HFFc6 (cell line): ENCODE measurements around the gene FOXD3. TPM values are rescaled to one million over a fixed set of nuclear protein-coding genes. Genes with fewer than 3 reads are reported as not detected.

ENCODE experiments used
- DNase-seq: peaks from one replicate; pipeline ENCODE4 v3.0.0-alpha.2; 2018
- H3K27ac Mint-ChIP-seq: 2 replicates; pipeline ENCODE4 v1.8.0; 2020; ENCODE audit warnings: mild to moderate bottlenecking, mixed read lengths
- H3K27me3 Mint-ChIP-seq: 2 replicates; pipeline ENCODE4 v1.8.0; 2021; ENCODE audit warnings: mild to moderate bottlenecking, moderate library complexity, mixed read lengths; ENCODE audit not compliant: insufficient read depth
- H3K36me3 Mint-ChIP-seq: 2 replicates; pipeline ENCODE4 v1.8.0; 2021; ENCODE audit warnings: low read depth, mixed read lengths
- H3K4me1 Mint-ChIP-seq: 2 replicates; pipeline ENCODE4 v1.8.0; 2020; ENCODE audit warnings: low read depth, mixed read lengths
- H3K4me3 Mint-ChIP-seq: 2 replicates; pipeline ENCODE4 v1.8.0; 2020; ENCODE audit warnings: mild to moderate bottlenecking, moderate library complexity, mixed read lengths
- H3K9me3 Mint-ChIP-seq: 2 replicates; pipeline ENCODE4 v1.8.0; 2020; ENCODE audit warnings: mild to moderate bottlenecking, mixed read lengths
- total RNA-seq, 6 experiments: library from RNA; stranded (reverse); fragmentation: NEBNext Ultra II Directional; extraction: Animal tissue kit (Norgen Biotek cat#: 25700); gene quantifications; 2 replicates in 1 of 6; 3 replicates in 5 of 6; pipeline ENCODE4 v1.2.3, GENCODE V29; 2021
- TF ChIP-seq, protein P1 (sequence below): fragments of 200-600 bp; sonication (generic); IDR thresholded peaks from 2 replicates; pipeline ENCODE4 v1.5.0; 2021; ENCODE audit warnings: antibody characterized with exemption, mild to moderate bottlenecking

The FOXD3 gene
- total RNA-seq, 6 experiments from 2014 or later, result not detected

DNA sequence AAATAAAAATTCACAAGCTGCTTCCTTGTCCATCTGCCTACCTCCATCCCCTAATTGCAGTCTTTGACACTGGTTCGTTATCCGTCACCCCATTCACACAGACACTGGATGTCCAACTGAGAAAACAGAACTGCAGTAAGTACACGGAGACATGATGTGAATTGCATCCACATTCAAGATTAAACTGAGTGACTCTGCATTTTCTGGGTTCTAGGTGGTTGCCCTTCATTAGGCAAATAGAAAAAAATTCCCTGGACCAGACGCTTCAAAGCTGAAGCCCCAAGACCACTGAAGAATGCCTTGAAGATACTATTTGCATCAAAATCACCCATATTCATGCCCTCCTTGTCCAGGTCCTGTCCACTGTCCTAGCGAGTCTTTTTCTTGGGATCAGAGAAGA is 37.2 kb downstream of the FOXD3 start:
- Mint-ChIP-seq H3K4me1 (no peaks in the 10 kb centered on the region), H3K27me3 (peaks cover 18% of the 10 kb centered on the region), H3K9me3 (no peaks in the 10 kb centered on the region), H3K27ac (no peak overlapping the region), H3K36me3 (no peaks in the 10 kb centered on the region), H3K4me3 (no peak overlapping the region)
- TF ChIP-seq, protein P1, sequence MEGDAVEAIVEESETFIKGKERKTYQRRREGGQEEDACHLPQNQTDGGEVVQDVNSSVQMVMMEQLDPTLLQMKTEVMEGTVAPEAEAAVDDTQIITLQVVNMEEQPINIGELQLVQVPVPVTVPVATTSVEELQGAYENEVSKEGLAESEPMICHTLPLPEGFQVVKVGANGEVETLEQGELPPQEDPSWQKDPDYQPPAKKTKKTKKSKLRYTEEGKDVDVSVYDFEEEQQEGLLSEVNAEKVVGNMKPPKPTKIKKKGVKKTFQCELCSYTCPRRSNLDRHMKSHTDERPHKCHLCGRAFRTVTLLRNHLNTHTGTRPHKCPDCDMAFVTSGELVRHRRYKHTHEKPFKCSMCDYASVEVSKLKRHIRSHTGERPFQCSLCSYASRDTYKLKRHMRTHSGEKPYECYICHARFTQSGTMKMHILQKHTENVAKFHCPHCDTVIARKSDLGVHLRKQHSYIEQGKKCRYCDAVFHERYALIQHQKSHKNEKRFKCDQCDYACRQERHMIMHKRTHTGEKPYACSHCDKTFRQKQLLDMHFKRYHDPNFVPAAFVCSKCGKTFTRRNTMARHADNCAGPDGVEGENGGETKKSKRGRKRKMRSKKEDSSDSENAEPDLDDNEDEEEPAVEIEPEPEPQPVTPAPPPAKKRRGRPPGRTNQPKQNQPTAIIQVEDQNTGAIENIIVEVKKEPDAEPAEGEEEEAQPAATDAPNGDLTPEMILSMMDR, result no peak
- DNase-seq, result no peak

DNA sequence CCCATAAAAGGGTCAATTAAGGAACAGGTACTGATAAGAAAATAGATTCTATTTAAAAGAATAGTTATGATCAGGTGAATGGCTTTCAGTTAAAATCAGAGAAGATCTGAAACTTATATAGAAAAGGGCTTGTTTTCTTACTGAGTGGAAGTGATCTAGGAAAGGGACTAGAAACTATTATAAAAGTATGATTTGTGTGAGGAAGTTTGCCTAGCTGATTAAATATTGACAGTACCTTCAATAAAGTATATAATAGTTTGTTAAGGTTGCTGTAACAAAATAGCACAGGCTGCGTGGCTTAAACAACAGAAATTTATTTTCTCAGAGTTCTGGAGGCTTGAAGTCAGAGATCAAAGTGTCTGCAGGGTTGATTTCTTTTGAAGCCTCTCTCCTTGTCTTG is 39.7 kb downstream of the FOXD3 start:
- H3K36me3 Mint-ChIP-seq, result no peaks in the 10 kb centered on the region
- H3K27me3 Mint-ChIP-seq, result peaks cover 10% of the 10 kb centered on the region
- H3K27ac Mint-ChIP-seq, result no peak overlapping the region
- TF ChIP-seq, protein P1, result no peak
- no peak overlapping the region for H3K4me3 Mint-ChIP-seq
- H3K4me1 Mint-ChIP-seq, result peaks cover 6% of the 10 kb centered on the region
- no peaks in the 10 kb centered on the region for H3K9me3 Mint-ChIP-seq
- no peak for DNase-seq

DNA sequence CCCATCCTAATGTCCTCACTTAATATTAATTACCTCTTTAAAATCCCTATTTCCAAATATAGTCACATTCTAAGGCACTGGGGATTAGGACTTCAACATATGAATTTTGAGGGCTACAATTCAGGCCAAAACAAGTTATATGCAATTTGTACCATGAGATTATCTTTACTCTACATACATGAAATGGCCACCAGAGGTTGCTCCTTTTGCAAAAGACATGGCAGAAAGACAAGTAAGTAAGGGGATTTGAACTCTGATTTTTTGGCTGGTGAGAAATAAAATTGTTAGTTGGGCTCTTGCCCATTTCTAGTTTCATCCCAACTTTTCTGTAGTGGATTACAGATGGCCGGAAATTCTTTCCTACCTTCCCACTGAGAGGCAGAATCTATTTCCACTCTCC is 40.2 kb downstream of the FOXD3 start:
- TF ChIP-seq, protein P1, result peak; percentile 24; the same call in 1 of the 2 replicates
- Mint-ChIP-seq H3K27me3 (peaks cover 10% of the 10 kb centered on the region), H3K4me1 (peaks cover 7% of the 10 kb centered on the region), H3K9me3 (no peaks in the 10 kb centered on the region), H3K27ac (no peak overlapping the region), H3K4me3 (no peak overlapping the region), H3K36me3 (no peaks in the 10 kb centered on the region)
- no peak for DNase-seq

DNA sequence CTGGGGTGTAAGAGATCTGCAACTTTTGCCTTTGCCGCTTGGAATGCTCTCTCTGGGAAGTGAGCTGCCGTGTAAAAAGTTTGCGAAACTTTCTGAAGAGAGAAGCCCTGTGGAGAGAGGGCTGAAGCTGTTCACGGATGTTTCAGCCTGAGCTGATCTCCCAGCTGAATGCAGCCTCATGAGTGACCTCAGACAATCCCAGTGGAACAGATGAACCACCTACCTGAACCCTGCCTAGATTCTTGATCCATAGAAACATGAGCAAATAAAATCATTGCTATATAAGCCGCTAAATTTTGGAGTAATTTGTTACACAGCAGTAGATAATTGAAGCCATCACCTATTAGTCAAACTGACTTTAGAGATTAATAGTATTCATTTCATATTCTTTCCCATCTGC is 40.6 kb downstream of the FOXD3 start:
- Mint-ChIP-seq H3K4me1 (peaks cover 9% of the 10 kb centered on the region), H3K4me3 (no peak overlapping the region), H3K9me3 (no peaks in the 10 kb centered on the region), H3K27me3 (peaks cover 10% of the 10 kb centered on the region), H3K36me3 (no peaks in the 10 kb centered on the region), H3K27ac (no peak overlapping the region)
- DNase-seq, result no peak
- TF ChIP-seq, protein P1, result no peak; the same call in 1 of the 2 replicates

DNA sequence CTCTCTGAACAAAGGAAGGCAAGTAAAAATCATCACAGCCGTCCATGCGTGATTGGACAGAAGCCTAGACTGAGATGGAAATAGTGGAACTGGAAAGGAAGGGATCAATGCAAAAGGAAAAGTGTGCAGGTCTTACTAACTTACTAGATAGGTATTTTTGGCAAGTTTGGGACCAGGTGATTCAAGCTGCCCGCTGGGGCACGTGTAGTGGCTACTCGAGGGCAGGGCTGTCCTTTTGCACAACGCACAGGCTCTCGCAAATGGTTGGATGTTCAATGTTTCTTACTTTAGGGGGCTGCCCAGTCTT is 44.5 kb downstream of the FOXD3 start:
- Mint-ChIP-seq H3K27me3 (peaks cover 4% of the 10 kb centered on the region; the same call in 1 of the 2 replicates), H3K4me1 (peaks cover 19% of the 10 kb centered on the region), H3K36me3 (no peaks in the 10 kb centered on the region), H3K9me3 (no peaks in the 10 kb centered on the region), H3K4me3 (peak overlapping the region; percentile 81), H3K27ac (peak overlapping the region; percentile 62)
- TF ChIP-seq, protein P1, result no peak
- DNase-seq, result no peak
